ENCODE measurements around the gene YY1. TPM values are rescaled to one million over a fixed set of nuclear protein-coding genes. Genes with fewer than 3 reads are reported as not detected.

The YY1 gene
- total and polyA plus RNA-seq, 2 experiments from 2014 or later = 88.2 to 128 TPM

- TF ChIP-seq POLR2AphosphoS5 (IDR thresholded peaks at IDR 0.05; ENCODE audit: low read depth) (no peak), ZNF114 (CRISPR knock-in tag; IDR thresholded peaks at IDR 0.05) (no peak), CTCF (conservative IDR thresholded peaks at IDR 0.05; ENCODE audit: low read depth in 2 of 2) (no peak), REST (IDR thresholded peaks at IDR 0.05; ENCODE audit: unreplicated experiment) (no peak)
Measured at GRCh38 chr14:100278702-100279101, 39.8 kb downstream of the YY1 start (continued).

GRCh38 chr14:100279133-100279532, 40.2 kb downstream of the YY1 start:
- Mint-ChIP-seq H3K4me3 (no peak overlapping the region), H3K4me1 (peaks cover 57% of the 10 kb centered on the region), H3K27me3 (ENCODE audit: insufficient read depth, low read depth, poor library complexity) (peaks cover 4% of the 10 kb centered on the region), H3K36me3 (ENCODE audit: low read depth) (peaks cover 27% of the 10 kb centered on the region), H3K27ac (no peak overlapping the region), H3K9me3 (no peaks in the 10 kb centered on the region)
- H3K36me3 ChIP-seq (ENCODE audit: insufficient read depth) = peaks cover 5% of the 10 kb centered on the region
- H3F3A ChIP-seq (replicated peaks; ENCODE audit: low read depth) = peaks cover 30% of the 10 kb centered on the region; the same call in 1 of the 2 replicates
- peaks cover 53% of the 10 kb centered on the region for H4K20me1 ChIP-seq (replicated peaks; ENCODE audit: insufficient read depth)
- no peak for DNase-seq (ENCODE audit: low spot score)
- no peak for ATAC-seq
- peaks cover 48% of the 10 kb centered on the region for H3K4me1 ChIP-seq (ENCODE audit: insufficient read depth)
- H2AFZ ChIP-seq = no peak overlapping the region
- no peak overlapping the region for H3K4me2 ChIP-seq
- H3K4me3 ChIP-seq = no peak overlapping the region
- peaks cover 87% of the 10 kb centered on the region for H3K79me2 ChIP-seq (replicated peaks; ENCODE audit: insufficient read depth)
- H3K9me2 ChIP-seq (ENCODE audit: insufficient read depth) = no peaks in the 10 kb centered on the region
- no peak overlapping the region for H3K27ac ChIP-seq (ENCODE audit: low read depth)
- no peaks in the 10 kb centered on the region for H3K27me3 ChIP-seq (ENCODE audit: insufficient read depth)
- no peak for TF ChIP-seq CTCF (conservative IDR thresholded peaks at IDR 0.05; ENCODE audit: low read depth in 2 of 2)
- TF ChIP-seq CREB1 (CRISPR knock-in tag; IDR thresholded peaks at IDR 0.05; ENCODE audit: low read depth) = no peak
- TF ChIP-seq POLR2AphosphoS5 (IDR thresholded peaks at IDR 0.05; ENCODE audit: low read depth) = no peak
- no peak for TF ChIP-seq EZH2phosphoT487 (IDR thresholded peaks at IDR 0.05; ENCODE audit: unreplicated experiment)
- no peak for TF ChIP-seq NANOG (IDR thresholded peaks at IDR 0.05; ENCODE audit: borderline replicate concordance)
- TF ChIP-seq JUNB (IDR thresholded peaks at IDR 0.05; ENCODE audit: unreplicated experiment) = no peak
- no peak for TF ChIP-seq ETS1 (IDR thresholded peaks at IDR 0.05)
- TF ChIP-seq ZNF114 (CRISPR knock-in tag; IDR thresholded peaks at IDR 0.05) = no peak
- TF ChIP-seq ZNF331 (CRISPR knock-in tag; IDR thresholded peaks at IDR 0.05; ENCODE audit: low read depth) = no peak
- TF ChIP-seq STAT1 (IDR thresholded peaks at IDR 0.05; ENCODE audit: unreplicated experiment) = no peak
